Measurements from ENCODE around the gene OTOG.

OTOG gene

DNA sequence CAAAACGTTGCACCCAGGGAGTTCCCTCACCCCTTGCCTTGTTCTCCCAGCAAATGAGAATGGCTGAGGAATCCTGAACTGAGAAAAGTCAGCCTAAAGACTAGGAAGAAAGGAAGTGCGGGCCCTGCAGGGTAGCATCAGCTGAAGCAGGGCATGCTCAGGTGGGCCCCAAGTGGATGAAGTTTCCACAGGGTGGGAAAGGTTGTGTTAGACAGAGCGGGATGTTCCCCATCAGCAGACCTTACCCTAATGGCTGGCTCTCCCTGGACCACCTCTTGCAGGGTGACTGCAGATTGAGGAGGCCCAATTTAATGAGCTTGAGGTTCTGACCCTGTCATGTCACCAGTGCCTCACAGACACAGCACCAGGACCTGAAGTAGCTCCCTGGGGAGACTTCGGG lies 90.8 kb downstream of the OTOG start:
- Histone ChIP-seq H3K4me3 (ENCODE audit: insufficient read depth, low read length, poor library complexity, severe bottlenecking) (no peak overlapping the region), H3F3A (ENCODE audit: insufficient read depth) (no peaks in the 10 kb centered on the region), H3K4me2 (ENCODE audit: low read depth, low read length, poor library complexity, severe bottlenecking) (no peak overlapping the region), H4K20me1 (ENCODE audit: low read depth, low read length) (no peaks in the 10 kb centered on the region), H3K9me2 (replicated peaks; ENCODE audit: insufficient read depth, low read length) (no peaks in the 10 kb centered on the region), H3K27me3 (ENCODE audit: low read length) (no peaks in the 10 kb centered on the region), H3K27ac (ENCODE audit: low read depth, low read length) (no peak overlapping the region), H2AFZ (ENCODE audit: low read depth, low read length, severe bottlenecking) (no peak overlapping the region), H3K9me3 (ENCODE audit: insufficient read depth, low read length) (no peaks in the 10 kb centered on the region), H3K79me2 (ENCODE audit: insufficient read depth, low read length) (no peaks in the 10 kb centered on the region), H3K36me3 (ENCODE audit: low read length) (no peaks in the 10 kb centered on the region), H3K9ac (ENCODE audit: low read length) (no peak overlapping the region)
- TF ChIP-seq, protein P1, sequence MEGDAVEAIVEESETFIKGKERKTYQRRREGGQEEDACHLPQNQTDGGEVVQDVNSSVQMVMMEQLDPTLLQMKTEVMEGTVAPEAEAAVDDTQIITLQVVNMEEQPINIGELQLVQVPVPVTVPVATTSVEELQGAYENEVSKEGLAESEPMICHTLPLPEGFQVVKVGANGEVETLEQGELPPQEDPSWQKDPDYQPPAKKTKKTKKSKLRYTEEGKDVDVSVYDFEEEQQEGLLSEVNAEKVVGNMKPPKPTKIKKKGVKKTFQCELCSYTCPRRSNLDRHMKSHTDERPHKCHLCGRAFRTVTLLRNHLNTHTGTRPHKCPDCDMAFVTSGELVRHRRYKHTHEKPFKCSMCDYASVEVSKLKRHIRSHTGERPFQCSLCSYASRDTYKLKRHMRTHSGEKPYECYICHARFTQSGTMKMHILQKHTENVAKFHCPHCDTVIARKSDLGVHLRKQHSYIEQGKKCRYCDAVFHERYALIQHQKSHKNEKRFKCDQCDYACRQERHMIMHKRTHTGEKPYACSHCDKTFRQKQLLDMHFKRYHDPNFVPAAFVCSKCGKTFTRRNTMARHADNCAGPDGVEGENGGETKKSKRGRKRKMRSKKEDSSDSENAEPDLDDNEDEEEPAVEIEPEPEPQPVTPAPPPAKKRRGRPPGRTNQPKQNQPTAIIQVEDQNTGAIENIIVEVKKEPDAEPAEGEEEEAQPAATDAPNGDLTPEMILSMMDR (IDR thresholded peaks at IDR 0.05; ENCODE audit: insufficient read depth, low read length, poor library complexity, severe bottlenecking): no peak
- no peak for TF ChIP-seq EZH2phosphoT487 (conservative IDR thresholded peaks at IDR 0.05; ENCODE audit: low read length)

DNA sequence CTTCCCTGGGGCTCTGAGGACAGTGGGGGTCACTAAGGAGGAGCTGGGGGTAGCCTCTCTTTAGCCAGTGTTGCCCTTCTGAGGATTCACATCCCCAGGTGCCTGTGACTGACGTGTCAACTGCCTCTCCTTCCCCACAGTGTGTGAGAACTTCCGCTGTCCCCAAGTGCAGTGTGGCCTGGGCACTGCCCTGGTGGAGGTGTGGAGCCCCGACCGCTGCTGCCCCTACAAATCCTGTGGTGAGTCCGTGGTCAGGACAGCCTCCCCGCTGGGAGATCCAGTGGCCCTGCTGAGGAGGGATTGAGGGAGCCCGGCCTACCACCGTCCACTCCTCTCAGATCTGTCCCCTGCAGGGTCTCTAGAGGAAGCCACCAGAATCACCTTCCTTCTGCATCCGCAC lies 91.3 kb downstream of the OTOG start:
- H3K36me3 ChIP-seq (ENCODE audit: low read length): no peaks in the 10 kb centered on the region
- H3K9ac ChIP-seq (ENCODE audit: low read length): no peak overlapping the region
- no peaks in the 10 kb centered on the region for H3K79me2 ChIP-seq (ENCODE audit: insufficient read depth, low read length)
- H3F3A ChIP-seq (ENCODE audit: insufficient read depth): no peaks in the 10 kb centered on the region
- H3K9me2 ChIP-seq (replicated peaks; ENCODE audit: insufficient read depth, low read length): no peaks in the 10 kb centered on the region
- TF ChIP-seq EZH2phosphoT487 (conservative IDR thresholded peaks at IDR 0.05; ENCODE audit: low read length): no peak
- TF ChIP-seq, protein P1 (IDR thresholded peaks at IDR 0.05; ENCODE audit: insufficient read depth, low read length, poor library complexity, severe bottlenecking): no peak
- H2AFZ ChIP-seq (ENCODE audit: low read depth, low read length, severe bottlenecking): no peak overlapping the region
- H3K9me3 ChIP-seq (ENCODE audit: insufficient read depth, low read length): no peaks in the 10 kb centered on the region
- H3K4me3 ChIP-seq (ENCODE audit: insufficient read depth, low read length, poor library complexity, severe bottlenecking): no peak overlapping the region
- H3K4me2 ChIP-seq (ENCODE audit: low read depth, low read length, poor library complexity, severe bottlenecking): no peak overlapping the region
- no peaks in the 10 kb centered on the region for H3K27me3 ChIP-seq (ENCODE audit: low read length)
- H3K27ac ChIP-seq (ENCODE audit: low read depth, low read length): no peak overlapping the region
- no peaks in the 10 kb centered on the region for H4K20me1 ChIP-seq (ENCODE audit: low read depth, low read length)

DNA sequence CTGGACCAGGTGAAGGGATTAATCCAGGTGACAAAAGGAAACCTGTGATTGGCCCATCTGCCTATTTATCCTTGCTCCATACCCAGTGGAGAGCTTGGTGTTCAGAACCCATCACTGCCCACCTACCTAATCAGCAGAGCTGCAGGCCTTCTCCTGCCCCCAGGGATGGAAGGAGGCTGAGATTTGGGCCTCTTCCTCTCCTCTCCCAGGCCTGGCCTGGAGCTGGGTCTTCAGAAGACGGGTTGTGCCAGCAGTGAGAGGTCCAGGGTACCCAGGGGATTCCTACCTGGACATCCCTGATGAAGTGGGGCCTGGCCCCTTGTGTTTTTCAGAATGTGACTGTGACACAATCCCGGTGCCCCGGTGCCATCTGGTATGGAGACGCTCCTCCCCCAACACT lies 92.0 kb downstream of the OTOG start:
- H3K4me2 ChIP-seq (ENCODE audit: low read depth, low read length, poor library complexity, severe bottlenecking): no peak overlapping the region
- TF ChIP-seq, protein P1 (IDR thresholded peaks at IDR 0.05; ENCODE audit: insufficient read depth, low read length, poor library complexity, severe bottlenecking): no peak
- TF ChIP-seq EZH2phosphoT487 (conservative IDR thresholded peaks at IDR 0.05; ENCODE audit: low read length): no peak
- no peaks in the 10 kb centered on the region for H3K9me3 ChIP-seq (ENCODE audit: insufficient read depth, low read length)
- H3K79me2 ChIP-seq (ENCODE audit: insufficient read depth, low read length): no peaks in the 10 kb centered on the region
- no peaks in the 10 kb centered on the region for H3K36me3 ChIP-seq (ENCODE audit: low read length)
- H3K27me3 ChIP-seq (ENCODE audit: low read length): no peaks in the 10 kb centered on the region
- no peak overlapping the region for H3K9ac ChIP-seq (ENCODE audit: low read length)
- no peaks in the 10 kb centered on the region for H3K9me2 ChIP-seq (replicated peaks; ENCODE audit: insufficient read depth, low read length)
- no peaks in the 10 kb centered on the region for H3F3A ChIP-seq (ENCODE audit: insufficient read depth)
- no peaks in the 10 kb centered on the region for H4K20me1 ChIP-seq (ENCODE audit: low read depth, low read length)
- no peak overlapping the region for H3K27ac ChIP-seq (ENCODE audit: low read depth, low read length)
- no peak overlapping the region for H2AFZ ChIP-seq (ENCODE audit: low read depth, low read length, severe bottlenecking)
- H3K4me3 ChIP-seq (ENCODE audit: insufficient read depth, low read length, poor library complexity, severe bottlenecking): no peak overlapping the region

All from SU-DHL-6 (cell line).